ENCODE results near the gene CES1.
"Not testable (repeated sequence)": the region's sequence is repeated elsewhere in the genome, so short reads cannot be mapped to it uniquely, and the experiment has no call there.

Gene CES1

GRCh38 chr16:55830658-55831294, 2.1 kb downstream of the CES1 start:
- no peak for DNase-seq

DNA sequence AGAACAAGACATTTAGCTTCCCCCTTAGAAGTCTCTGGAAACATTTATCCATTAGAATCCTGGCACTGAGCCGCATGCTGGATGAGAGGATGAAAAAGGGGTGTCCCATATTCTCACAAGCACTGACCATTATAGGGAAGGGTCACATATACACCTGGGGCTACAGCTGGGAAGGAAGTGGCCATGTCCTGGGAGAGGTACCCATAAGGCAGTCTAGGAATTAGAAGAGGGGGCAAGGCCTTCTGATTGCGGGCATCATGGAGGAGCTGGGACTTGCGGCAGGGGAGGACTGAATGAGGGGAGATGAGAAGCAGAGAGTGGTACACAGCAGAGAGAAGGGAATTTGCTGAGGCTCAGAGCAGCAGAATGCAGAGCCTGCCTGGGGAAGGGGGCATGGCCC, 3.7 kb downstream of the CES1 start:
- DNase-seq, result not testable (repeated sequence)

DNA sequence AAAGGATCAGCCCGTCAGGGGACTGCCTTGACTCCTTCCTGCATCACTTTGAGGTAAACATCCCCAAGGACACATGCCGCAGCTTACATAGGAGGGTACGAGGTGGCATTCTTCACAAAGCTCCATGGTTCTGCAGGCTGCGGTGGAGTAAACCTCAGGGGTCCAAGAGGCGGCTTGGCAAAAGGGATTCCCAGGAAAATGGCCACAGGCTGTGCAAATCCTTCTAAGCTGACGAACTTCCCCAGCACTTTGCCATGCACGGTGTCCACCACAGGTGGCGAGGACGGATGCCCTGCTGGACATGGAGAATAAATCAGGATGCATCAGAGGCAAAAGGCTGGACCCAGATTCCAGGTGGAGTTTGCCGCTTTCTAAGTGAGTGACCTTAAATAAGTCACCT, 4.2 kb downstream of the CES1 start:
- no peak for DNase-seq

- no peak for DNase-seq
Observed at GRCh38 chr16:55825115-55825728, 7.7 kb downstream of the CES1 start.

DNA sequence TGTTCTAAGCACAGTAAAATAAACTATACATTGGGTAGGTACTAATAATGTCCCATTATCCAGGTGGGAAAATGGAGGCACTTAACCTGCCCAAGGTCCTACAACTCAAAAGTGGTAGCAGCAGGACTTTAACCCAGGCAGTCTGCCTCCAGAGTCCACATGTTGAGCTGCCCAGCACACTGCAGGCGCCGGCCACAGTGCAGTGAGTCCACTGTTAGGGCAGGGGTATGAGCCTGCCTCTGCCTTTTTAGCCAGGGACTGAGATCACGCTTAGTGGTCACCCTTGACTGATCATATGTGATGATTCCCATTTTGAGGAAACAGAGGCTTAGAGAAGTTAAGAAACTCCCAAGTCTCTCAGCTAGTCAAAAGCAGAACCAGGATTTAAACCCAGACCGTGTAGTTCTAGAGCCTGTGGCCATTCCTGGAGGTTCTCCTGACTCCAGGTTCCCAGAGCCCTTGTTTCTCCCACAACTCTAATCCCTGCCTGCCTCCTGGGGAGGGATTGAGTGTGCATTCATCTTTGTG, 8.4 kb downstream of the CES1 start:
- DNase-seq, result no peak

- no peak for DNase-seq
Observed at GRCh38 chr16:55822280-55822810, 10.6 kb downstream of the CES1 start.

GRCh38 chr16:55821210-55821609, 11.7 kb downstream of the CES1 start:
- no peak for DNase-seq

DNA sequence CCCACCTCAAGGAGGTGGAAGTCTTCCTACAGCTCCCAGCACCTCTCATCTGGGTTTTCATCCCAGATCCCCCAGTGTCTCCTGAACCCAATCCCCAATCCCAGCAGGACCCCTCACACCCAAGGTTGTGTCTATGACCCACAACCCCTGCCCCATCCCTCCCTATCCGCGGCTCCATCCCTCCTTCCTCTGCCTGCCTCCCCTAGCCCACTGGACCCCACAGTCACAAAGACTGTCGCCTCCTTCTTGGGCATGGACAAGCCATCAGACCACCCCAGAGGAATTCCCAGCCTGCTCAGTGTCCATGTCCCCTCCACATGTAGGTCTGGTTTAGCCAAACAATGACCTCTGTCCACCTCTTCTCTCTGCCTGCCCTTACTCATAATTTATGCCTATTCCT, 12.3 kb downstream of the CES1 start:
- no peak for DNase-seq

GRCh38 chr16:55817236-55817912, 15.5 kb downstream of the CES1 start:
- no peak for DNase-seq

- DNase-seq, result not testable (repeated sequence)
Observed at GRCh38 chr16:55816222-55816621, 16.7 kb downstream of the CES1 start.

GRCh38 chr16:55815320-55815719, 17.6 kb downstream of the CES1 start:
- DNase-seq, result no peak

DNA sequence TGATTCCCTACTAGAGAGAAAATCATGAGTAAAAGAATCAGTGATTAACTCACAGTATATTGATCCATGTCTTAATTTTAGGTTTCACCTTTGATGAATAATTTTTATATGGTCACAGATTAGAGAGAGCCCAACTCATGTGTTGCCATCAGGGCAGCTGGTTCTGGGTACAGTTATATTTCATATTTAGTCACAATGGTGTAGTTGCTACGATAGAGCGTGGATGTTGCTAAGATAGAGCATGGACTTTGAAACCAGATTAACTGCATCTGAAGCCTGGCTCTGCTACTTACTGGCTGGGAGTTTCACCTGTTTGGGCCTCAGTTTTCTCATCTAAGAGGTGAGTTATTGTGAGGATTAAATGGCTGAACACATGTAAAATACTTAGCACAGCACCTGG, 18.7 kb downstream of the CES1 start:
- DNase-seq, result not testable (repeated sequence)

GRCh38 chr16:55813730-55814129, 19.2 kb downstream of the CES1 start:
- DNase-seq, result not testable (repeated sequence)

GRCh38 chr16:55812951-55813350, 19.9 kb downstream of the CES1 start:
- DNase-seq, result no peak

DNA sequence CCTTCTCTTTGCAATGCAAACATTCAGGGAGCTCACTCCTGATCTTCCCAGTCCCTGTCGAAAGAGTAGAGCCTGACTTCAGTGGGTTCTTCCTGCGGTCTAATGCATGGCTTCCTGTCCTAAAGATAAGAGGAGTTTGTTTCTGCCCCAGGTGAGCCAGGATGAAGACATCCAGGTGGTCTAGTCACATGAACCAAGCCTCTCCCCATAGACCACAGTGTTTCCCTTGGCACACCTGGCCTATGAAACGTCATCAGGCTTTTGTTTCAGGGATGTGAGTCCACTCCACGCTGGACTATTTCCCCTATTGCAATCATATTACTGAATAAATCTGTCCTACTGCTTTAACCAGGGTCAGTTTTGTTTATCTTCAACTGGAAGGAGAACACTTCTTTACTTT, 21.1 kb downstream of the CES1 start:
- DNase-seq, result no peak

DNA sequence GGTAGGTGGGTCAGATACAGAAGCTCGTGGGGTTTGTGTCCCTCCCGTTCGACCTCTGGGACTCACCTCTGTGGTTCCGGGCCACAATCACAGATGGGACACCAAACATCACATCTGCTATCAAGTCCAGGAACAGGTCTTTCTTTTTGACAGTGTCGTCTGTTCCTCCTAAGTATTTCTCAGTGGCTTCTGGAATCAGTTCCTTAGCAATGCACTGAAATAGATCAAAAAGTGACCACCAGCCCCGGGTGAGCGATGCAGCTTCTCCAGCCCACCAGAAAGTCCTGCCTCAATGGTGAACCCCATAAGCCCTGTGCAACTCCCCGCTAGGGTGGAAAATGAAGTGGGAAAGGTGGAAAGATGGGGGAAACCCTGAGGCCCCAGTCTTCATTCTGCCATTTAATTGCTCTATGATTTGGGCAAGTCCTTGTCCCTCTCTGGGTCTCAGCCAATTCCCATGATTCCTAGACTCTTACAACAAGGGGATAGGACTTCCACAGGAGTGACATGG, 22.4 kb downstream of the CES1 start:
- DNase-seq, result no peak

DNA sequence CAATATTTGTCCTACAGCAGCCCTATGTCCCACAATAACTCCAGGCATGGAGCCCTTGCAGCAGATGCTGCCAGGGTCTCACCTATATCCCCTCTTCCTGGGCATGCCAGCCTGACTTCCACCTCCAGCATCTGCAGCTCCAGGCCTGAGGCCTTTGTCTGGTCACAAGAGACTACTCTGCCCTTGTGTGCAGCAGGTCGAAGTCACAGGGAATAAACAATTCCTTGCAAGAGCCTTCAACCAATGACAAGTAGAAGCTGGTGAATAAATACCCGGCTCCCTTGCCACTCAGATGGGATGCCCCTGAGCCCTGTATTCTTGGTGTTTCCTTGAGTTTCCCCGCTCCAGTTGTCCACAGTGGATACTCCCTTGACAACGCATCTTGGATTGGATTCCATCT, 23.0 kb downstream of the CES1 start:
- DNase-seq, result no peak

DNA sequence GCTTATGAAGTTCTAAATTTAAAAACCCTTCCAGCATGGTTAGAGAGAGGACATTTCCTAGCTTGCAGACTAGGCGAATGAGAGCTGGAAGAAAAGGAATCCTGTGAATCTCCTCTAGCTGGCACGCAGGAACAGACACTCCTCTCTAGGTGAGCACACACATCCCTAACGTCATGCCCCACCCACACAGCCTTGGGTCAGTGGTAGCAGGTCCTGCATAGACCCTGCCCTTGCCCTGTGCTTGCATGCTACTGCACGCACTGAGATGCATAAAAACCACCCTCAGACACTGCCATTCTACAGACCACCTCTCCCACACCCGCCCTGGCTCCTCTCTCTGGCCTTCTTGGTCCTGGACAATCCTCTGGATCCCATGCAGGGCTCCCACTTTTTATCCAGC, 23.5 kb downstream of the CES1 start:
- no peak for DNase-seq

DNA sequence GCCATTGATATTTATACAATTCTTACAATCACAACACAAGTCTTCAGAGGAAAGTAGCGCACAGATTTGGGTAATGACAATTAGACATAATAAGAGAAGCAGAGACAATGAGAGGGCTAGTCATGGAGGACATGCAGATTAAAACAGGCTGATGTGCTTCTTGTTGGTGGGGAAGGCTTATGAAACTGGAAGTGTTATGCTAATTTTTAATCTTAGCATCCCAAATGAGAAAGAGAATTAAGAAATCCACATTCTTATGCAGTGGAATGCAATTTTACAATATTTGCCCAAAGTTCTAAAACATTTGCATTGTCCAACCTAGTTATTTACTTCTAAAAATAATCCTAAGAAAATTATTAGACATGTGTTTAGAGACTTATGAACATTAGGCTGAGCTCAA, 24.6 kb downstream of the CES1 start:
- DNase-seq, result not testable (repeated sequence)

DNA sequence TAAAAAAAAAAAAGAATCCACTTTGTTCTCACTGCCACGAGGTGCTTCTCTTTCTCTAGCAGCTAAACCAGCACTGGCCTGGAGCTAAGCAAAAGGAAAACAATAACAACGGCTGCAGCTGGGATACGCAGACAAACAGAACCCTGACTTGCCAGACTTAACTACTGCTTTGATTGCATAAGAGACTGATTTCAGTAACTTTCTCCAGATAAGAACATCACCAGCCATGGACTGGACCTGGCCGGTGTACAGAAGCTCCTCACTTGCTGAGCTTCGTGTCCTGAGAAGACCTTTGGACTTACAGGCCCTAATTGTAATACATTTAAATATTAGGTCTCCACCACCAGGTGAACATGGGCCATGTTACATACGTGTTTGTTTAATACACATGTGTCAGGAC, 27.8 kb downstream of the CES1 start:
- DNase-seq, result not testable (repeated sequence)

DNA sequence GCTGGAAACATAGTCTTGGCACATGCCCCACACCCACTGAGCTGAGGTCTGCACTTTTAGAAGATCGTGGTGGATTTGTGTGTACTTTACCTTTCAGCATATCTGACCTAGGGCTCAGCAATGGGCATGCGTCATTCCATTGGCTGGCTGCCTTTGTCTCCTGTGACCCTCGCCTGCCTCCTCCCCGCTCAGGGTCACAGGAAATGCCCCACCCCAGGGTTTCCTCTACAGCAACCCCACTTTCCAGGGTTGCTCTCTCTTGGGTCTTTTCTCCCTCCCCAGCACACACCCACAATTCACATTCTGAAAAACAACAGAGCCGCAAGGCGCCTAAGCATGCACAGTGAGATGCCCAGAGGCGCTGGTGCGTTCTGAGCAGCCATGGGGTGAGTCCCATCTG, 29.2 kb downstream of the CES1 start:
- DNase-seq, result not testable (repeated sequence)

DNA sequence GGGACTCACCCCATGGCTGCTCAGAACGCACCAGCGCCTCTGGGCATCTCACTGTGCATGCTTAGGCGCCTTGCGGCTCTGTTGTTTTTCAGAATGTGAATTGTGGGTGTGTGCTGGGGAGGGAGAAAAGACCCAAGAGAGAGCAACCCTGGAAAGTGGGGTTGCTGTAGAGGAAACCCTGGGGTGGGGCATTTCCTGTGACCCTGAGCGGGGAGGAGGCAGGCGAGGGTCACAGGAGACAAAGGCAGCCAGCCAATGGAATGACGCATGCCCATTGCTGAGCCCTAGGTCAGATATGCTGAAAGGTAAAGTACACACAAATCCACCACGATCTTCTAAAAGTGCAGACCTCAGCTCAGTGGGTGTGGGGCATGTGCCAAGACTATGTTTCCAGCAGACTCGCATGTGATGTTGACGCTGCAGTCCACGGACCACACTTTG, 39.9 kb downstream of the CES1 start:
- not testable (repeated sequence) for DNase-seq

- not testable (repeated sequence) for DNase-seq
Observed at GRCh38 chr16:55791512-55791911, 41.4 kb downstream of the CES1 start.

DNA sequence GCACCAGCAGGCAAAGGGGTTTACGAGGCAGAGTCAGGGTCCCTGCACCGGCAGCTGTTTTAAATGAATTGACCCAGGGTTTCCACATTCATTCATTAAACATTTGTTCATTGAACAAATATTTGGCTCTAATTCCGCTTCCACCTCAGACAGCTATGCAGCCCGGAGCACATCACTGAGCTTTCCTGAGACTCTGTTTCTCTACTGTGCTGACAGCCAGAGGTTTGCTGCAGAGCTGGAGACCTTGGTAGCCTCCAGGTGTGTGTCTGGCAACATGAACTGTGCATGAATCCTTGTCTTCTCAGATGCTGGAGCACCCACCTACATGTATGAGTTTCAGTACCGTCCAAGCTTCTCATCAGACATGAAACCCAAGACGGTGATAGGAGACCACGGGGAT, 42.7 kb downstream of the CES1 start:
- not testable (repeated sequence) for DNase-seq
